22Rv1 (cell line): ENCODE data around the gene CMAS.
"Not testable (repeated sequence)": the region's sequence is repeated elsewhere in the genome, so short reads cannot be mapped to it uniquely, and the experiment has no call there.

Experiments
- ZFX ChIP-seq: fragments of 450-650 bp; IDR thresholded peaks from 2 replicates; pipeline ENCODE4 v1.6.1; 2017; ENCODE audit warnings: antibody characterized with exemption, borderline replicate concordance
- TF ChIP-seq, protein P1 (sequence below): fragments of 450-650 bp; IDR thresholded peaks from 2 replicates; pipeline ENCODE4 v1.5.1; 2017; ENCODE audit warnings: mild to moderate bottlenecking

DNA sequence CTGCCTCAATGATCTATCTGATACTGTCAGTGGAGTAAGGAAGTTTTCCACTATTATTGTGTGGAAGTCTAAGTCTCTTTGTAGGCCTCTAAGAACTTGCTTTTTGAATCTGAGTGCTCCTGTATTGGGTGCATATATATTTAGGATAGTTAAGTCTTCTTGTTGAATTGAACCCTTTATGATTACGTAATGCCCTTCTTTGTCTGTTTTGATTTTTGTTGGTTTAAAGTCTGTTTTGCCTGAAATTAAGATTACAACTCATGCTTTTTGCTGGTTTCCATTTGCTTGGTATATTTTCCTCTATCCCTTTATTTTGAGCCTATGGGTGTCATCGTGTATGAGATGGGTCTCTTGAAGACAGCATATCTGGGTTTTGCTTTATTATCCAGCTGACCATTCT lies 53.0 kb downstream of the CMAS start:
- TF ChIP-seq, protein P1, sequence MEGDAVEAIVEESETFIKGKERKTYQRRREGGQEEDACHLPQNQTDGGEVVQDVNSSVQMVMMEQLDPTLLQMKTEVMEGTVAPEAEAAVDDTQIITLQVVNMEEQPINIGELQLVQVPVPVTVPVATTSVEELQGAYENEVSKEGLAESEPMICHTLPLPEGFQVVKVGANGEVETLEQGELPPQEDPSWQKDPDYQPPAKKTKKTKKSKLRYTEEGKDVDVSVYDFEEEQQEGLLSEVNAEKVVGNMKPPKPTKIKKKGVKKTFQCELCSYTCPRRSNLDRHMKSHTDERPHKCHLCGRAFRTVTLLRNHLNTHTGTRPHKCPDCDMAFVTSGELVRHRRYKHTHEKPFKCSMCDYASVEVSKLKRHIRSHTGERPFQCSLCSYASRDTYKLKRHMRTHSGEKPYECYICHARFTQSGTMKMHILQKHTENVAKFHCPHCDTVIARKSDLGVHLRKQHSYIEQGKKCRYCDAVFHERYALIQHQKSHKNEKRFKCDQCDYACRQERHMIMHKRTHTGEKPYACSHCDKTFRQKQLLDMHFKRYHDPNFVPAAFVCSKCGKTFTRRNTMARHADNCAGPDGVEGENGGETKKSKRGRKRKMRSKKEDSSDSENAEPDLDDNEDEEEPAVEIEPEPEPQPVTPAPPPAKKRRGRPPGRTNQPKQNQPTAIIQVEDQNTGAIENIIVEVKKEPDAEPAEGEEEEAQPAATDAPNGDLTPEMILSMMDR, result not testable (repeated sequence)
- not testable (repeated sequence) for TF ChIP-seq ZFX
